GM12801 (cell line): ENCODE measurements around the gene BCAR1.

Experiments used
- TF ChIP-seq, protein P1 (sequence below): IDR thresholded peaks from one replicate; pipeline ENCODE4 v1.5.1; 2011; ENCODE audit warnings: control low read depth; ENCODE audit not compliant: insufficient read length; ENCODE audit errors: extremely low read depth

The BCAR1 gene

DNA sequence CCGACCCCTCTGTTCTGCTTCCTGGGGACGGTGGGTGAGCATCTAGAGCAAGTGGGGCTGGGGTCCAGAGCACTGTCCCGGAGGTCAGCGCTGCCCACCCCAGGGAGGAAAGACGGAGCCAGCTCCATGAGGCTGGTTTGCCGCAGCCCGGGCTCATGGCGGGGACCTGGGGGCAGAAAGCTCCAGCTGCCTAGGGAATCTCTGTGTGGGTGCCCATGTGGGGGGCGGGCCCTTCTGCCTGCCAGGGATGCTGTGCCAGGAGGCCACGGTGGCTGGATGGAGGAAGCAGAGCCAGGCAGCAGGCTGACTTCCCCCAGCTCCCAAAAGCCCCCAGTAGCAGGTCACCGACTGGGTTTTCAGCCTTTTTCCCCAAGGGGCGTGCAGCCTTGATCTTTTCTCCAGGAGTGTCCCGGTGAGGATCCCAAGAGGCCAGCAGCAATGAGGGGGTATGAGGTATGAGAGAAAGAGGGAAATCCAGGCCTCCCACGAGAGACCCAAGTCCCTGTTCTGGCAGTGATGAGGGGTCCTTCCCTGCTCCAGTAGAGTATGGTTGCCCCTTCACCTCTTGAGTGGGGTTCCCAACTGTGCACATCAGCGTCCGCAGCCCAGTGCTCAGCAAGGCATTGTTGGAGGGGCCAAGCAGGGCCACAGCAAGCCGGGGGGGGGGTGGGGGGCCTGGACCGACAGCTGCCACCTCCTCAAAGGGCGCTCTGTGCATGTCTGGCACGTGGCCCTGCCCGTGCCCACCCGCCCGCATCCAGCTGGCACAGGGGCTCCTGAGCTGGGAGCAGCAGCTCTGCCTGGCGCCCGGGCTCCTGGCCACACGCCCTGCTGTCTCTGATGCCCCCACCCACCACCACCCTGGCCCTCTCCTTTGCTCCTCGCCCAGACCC, 15.6 kb upstream of the BCAR1 start:
- TF ChIP-seq, protein P1, sequence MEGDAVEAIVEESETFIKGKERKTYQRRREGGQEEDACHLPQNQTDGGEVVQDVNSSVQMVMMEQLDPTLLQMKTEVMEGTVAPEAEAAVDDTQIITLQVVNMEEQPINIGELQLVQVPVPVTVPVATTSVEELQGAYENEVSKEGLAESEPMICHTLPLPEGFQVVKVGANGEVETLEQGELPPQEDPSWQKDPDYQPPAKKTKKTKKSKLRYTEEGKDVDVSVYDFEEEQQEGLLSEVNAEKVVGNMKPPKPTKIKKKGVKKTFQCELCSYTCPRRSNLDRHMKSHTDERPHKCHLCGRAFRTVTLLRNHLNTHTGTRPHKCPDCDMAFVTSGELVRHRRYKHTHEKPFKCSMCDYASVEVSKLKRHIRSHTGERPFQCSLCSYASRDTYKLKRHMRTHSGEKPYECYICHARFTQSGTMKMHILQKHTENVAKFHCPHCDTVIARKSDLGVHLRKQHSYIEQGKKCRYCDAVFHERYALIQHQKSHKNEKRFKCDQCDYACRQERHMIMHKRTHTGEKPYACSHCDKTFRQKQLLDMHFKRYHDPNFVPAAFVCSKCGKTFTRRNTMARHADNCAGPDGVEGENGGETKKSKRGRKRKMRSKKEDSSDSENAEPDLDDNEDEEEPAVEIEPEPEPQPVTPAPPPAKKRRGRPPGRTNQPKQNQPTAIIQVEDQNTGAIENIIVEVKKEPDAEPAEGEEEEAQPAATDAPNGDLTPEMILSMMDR: no peak

DNA sequence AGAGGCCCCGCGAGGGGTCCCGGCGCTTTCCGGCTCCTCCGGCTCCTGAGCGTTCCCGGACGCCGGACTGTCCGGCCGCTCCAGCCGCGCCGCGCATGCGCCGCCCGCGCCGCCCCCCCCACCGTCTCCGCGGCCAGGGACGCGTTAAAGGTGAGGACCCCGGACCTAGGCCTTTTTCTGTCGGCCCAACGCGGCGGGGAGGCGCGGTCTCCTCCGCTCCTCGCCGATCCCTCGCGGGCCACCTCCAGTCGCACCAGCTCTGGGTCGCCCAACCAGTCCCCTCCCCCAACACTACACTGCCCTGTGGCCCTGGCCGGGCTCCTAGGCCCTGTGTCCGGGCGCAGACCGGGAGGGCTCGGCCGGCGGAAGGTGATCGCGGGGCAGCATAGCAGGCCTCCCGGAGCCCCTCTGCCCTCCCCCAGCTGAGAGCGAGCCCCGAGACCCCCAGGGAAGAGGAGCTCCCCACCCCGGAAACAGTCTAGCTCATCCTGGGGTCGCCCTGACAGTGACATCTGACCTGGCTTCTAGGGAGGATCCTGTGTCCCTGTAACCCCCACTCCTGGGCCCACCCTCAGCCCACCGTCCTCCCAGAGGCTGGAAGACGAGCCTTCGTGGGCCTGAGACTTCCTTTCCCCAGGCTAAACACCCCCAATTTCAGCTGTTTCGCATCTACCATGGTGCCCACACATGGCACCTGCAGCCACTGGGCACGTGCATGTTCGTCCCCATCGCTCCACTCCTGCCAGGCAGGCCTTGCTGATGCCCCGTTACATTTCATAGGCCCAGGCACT, 14.7 kb upstream of the BCAR1 start:
- TF ChIP-seq, protein P1: no peak

DNA sequence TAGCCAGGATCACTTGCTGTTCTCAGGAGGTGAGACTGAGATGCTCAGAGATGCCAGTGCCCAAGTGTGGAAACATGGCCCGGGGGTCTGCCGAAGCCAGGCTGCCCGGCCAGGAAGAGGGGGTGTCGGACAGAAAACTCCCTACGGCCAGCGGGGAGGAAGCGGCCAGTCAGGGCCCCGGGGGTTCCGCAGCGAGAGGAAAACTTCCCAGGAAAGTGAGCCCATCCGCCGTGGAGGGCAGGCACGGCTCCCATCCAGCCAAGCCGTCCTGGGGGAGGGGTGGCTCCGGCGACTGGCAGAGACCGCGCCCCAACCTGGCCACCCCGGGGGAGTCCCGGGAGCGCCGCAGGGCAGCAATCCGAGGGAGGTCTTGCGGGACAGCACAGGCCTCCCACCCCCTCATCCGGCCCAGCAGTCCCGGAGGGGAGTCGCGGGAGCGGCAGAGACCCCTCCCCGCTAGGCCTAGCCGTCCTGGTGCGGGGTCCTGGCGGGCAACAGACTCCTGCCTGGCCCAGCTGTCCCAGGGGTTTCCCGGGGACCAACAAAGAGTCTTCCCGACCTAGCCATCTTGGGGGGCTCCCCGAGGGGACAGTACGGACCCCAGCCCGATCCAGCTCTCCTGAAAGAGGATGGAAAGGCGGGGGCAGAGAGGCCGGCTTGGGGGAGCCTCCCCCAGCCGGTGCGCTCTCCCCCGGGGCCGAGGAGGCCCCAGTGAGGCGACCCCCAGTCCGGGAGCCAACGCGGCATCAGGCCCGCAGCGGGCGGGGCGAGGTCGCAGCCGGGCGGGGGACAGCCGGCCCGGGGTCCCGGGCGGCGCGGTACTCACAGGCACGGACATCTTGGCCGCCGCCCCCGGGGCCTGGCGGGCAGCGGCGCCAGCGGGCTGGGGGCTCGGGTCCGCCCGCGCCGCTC, 13.8 kb upstream of the BCAR1 start:
- TF ChIP-seq, protein P1: no peak

DNA sequence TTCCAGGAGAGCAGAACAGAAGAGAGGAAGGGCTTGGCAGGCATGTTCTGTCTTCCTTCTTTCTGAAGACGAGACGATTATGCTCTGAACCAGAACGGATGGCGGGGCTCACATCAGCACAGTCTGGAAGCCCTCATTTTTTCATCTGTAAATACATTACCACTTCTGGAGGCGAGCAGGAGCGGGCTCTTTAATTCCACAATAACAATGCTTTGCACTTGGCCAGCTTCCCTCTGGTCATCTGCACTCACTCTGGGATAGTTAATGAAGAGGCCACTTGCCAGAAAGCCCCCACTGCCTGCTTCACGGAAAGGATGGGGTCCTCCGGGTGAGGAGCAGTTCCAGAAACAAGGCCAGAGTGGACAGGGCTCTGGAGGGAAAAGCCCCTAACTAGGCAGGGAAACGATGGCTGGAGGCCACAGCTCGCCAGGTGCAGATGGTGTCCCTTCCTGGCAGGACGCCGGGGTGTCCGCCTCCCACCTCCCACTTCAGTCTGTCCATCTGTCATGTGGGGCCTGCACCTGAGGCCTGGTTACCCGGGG, 13.1 kb upstream of the BCAR1 start:
- TF ChIP-seq, protein P1: no peak

DNA sequence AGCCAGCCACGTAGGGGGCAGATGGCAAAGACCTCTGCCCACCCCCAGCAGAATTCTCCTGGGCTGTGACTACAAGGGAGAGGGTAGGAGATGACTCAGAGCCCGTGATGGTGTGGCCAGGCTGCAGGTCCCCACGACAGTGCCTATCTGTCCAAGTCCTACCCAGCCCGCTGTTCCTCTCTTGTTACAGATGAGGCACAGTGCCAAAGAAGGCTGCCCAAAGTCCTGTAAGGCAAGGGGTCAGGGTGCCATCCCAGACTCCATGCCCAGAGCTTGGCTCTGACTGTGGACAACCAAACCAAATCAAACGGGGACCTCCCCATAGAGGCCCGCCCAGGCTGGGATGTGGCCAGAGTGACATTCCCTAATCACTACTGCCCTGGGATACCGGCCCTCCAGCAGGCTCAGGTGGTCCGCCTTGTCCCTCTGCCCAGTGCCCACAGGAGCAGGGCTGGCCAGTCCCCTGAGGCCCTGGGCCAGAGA, 12.6 kb upstream of the BCAR1 start:
- TF ChIP-seq, protein P1: no peak

DNA sequence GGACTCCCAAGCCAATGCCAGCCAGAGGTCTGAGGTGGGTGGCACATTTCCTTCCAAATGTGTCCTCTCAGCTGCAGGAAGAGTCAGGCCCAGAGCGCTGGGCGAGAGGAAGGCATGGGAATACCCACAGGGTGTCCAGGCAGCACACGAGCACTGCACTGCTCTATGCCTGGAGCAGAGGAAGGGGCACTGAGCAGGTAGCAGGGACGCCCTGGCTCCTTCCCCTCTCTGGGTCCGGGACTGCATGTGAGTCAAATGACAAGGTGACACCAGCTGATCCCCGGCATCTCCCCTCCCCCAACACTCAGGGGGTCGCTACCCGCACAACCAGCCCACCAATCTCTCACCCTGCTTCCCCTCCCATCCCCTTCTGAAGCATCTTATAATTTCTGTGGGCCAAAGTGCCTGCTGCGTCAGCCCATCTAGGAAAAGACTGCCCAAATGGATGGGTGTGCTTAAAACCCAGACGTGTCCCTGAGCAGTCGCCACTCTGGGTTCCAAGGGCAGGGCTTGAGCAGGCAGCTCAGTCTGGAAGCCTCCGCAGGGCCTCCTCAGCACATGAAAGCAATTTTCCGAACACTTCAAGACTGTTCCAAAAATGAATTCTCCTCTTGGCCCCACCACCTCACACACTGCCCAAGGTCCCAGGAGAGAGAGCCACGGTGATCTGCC, 12.0 kb upstream of the BCAR1 start:
- TF ChIP-seq, protein P1: no peak
